Bronchial epithelial cell (primary cell): ENCODE measurements around the gene CCDC106. TPM values are rescaled to one million over a fixed set of nuclear protein-coding genes. Genes with fewer than 3 reads are reported as not detected.

Experiments used
- DNase-seq: peaks from one replicate; pipeline ENCODE4 v3.0.0-alpha.2; 2010; ENCODE audit warnings: low read depth
- FAIRE-seq: peaks from 2 replicates; lab custom pipeline; 2011; peaks lifted over from hg19 to GRCh38; lab: Jason Lieb, UNC
- H3K27me3 ChIP-seq: 2 replicates; pipeline ENCODE4 v1.5.1; 2011; ENCODE audit warnings: low read length; ENCODE audit not compliant: control insufficient read depth, insufficient read depth
- H3K36me3 ChIP-seq: 2 replicates; pipeline ENCODE4 v1.5.1; 2011; ENCODE audit warnings: low read length; ENCODE audit not compliant: control insufficient read depth, insufficient read depth
- H3K4me3 ChIP-seq: 2 replicates; pipeline ENCODE4 v1.5.1; 2011; ENCODE audit warnings: mild to moderate bottlenecking, low read depth, low read length, control low read depth
- CTCF ChIP-seq: IDR thresholded peaks from 2 replicates; pipeline ENCODE4 v1.5.1; 2011; ENCODE audit warnings: mild to moderate bottlenecking, moderate library complexity, low read length, control low read depth, inconsistent platforms; ENCODE audit not compliant: insufficient read depth, severe bottlenecking
- total RNA-seq: library from RNA; depleted of rRNA; stranded (reverse); fragments of >200 nt; gene quantifications from 2 replicates; pipeline ENCODE4 v1.2.1, GENCODE V29; 2014

CCDC106 gene
- total RNA-seq, 1 donor from 2014 or later, result 2.9 TPM

GRCh38 chr19:55643003-55643886, 4.8 kb upstream of the CCDC106 start, which contains the start of gene ZNF581:
ZNF581 (plus strand) TSS chr19:55643649; CDS start chr19:55644572, 923 bp downstream.
- no peaks in the 10 kb centered on the region for H3K27me3 ChIP-seq
- no peak for TF ChIP-seq CTCF
- DNase-seq, result peak; percentile 65
- peaks cover 3% of the 10 kb centered on the region for H3K36me3 ChIP-seq
- H3K4me3 ChIP-seq, result peak within 1 kb of the TSS; percentile 50
- no peak for FAIRE-seq

GRCh38 chr19:55643887-55644176, 4.2 kb upstream of the CCDC106 start:
- no peak for TF ChIP-seq CTCF
- no peak for DNase-seq
- H3K36me3 ChIP-seq, result peaks cover 3% of the 10 kb centered on the region
- no peaks in the 10 kb centered on the region for H3K27me3 ChIP-seq
- H3K4me3 ChIP-seq, result peak overlapping the region; percentile 50
- FAIRE-seq, result no peak

- DNase-seq (no peak), FAIRE-seq (no peak)
- no peak for TF ChIP-seq CTCF
- peak overlapping the region; percentile 50 for H3K4me3 ChIP-seq
- H3K36me3 ChIP-seq, result peaks cover 3% of the 10 kb centered on the region
- H3K27me3 ChIP-seq, result no peaks in the 10 kb centered on the region
Observed at GRCh38 chr19:55644191-55644833, 3.7 kb upstream of the CCDC106 start.

- Histone ChIP-seq H3K36me3 (peaks cover 3% of the 10 kb centered on the region), H3K4me3 (no peak overlapping the region), H3K27me3 (no peaks in the 10 kb centered on the region)
- DNase-seq, result no peak
- FAIRE-seq, result no peak
- TF ChIP-seq CTCF, result no peak
Observed at GRCh38 chr19:55644842-55645511, 3.0 kb upstream of the CCDC106 start.

- H3K4me3 ChIP-seq, result no peak overlapping the region
- H3K27me3 ChIP-seq, result no peaks in the 10 kb centered on the region
- DNase-seq (no peak), FAIRE-seq (no peak)
- H3K36me3 ChIP-seq, result peaks cover 3% of the 10 kb centered on the region
- TF ChIP-seq CTCF, result no peak
Observed at GRCh38 chr19:55645512-55645881, 2.5 kb upstream of the CCDC106 start.
